Fibroblast of lung (primary cell): ENCODE data around the gene FBN3. TPM values are rescaled to one million over a fixed set of nuclear protein-coding genes. Genes with fewer than 3 reads are reported as not detected.

Source experiments
- DNase-seq, 2 donors: peaks; one replicate each; pipeline versions ENCODE4 v3.0.0 to v3.0.0-alpha.2; 2010; ENCODE audit warnings: low read depth in 2 of 2
- H2AFZ ChIP-seq: 2 replicates; pipeline ENCODE4 v1.5.1; 2012; ENCODE audit warnings: low read length, control low read depth, inconsistent platforms
- H3K27ac ChIP-seq: 2 replicates; pipeline ENCODE4 v1.5.1; 2011; ENCODE audit warnings: low read length, control low read depth; ENCODE audit not compliant: insufficient read depth
- H3K27me3 ChIP-seq: 2 replicates; pipeline ENCODE4 v1.5.1; 2011; ENCODE audit warnings: mild to moderate bottlenecking, low read length; ENCODE audit not compliant: control insufficient read depth, insufficient read depth
- H3K36me3 ChIP-seq: 2 replicates; pipeline ENCODE4 v1.5.1; 2011; ENCODE audit warnings: low read length; ENCODE audit not compliant: control insufficient read depth, insufficient read depth
- H3K4me1 ChIP-seq: 2 replicates; pipeline ENCODE4 v1.5.1; 2011; ENCODE audit warnings: low read length; ENCODE audit not compliant: control insufficient read depth, insufficient read depth; ENCODE audit errors: extremely low read depth
- H3K4me2 ChIP-seq: 2 replicates; pipeline ENCODE4 v1.5.1; 2011; ENCODE audit warnings: low read length, control low read depth; ENCODE audit not compliant: insufficient read depth; ENCODE audit errors: extremely low read depth
- H3K4me3 ChIP-seq, 4 experiments: fragments of 200-600 bp in 1 of 4; sonication (generic) in 1 of 4; replicated peaks in 1 of 4; 2 replicates each; pipeline ENCODE4 v1.5.1; 2011 to 2016; ENCODE audit warnings: low read length in 4 of 4, low read depth in 3 of 4, mild to moderate bottlenecking in 3 of 4, control low read depth in 2 of 4, inconsistent platforms in 1 of 4, mixed read lengths in 1 of 4; ENCODE audit not compliant: insufficient read depth in 1 of 4; ENCODE audit errors: control extremely low read depth in 1 of 4
- H3K79me2 ChIP-seq: 2 replicates; pipeline ENCODE4 v1.5.1; 2012; ENCODE audit warnings: mild to moderate bottlenecking, low read length, inconsistent platforms; ENCODE audit not compliant: control insufficient read depth, insufficient read depth
- H3K9ac ChIP-seq: 2 replicates; pipeline ENCODE4 v1.5.1; 2011; ENCODE audit warnings: mild to moderate bottlenecking, low read length, control low read depth; ENCODE audit not compliant: insufficient read depth
- H3K9me3 ChIP-seq: 2 replicates; pipeline ENCODE4 v1.5.1; 2012; ENCODE audit warnings: low read depth, low read length; ENCODE audit not compliant: control insufficient read depth, insufficient read depth
- H4K20me1 ChIP-seq: 2 replicates; pipeline ENCODE4 v1.5.1; 2011; ENCODE audit warnings: low read length; ENCODE audit not compliant: control insufficient read depth, insufficient read depth; ENCODE audit errors: extremely low read depth
- CTCF ChIP-seq, 2 donors: IDR thresholded peaks in 1 of 2; conservative IDR thresholded peaks in 1 of 2; 1 replicate in 1 of 2; 2 replicates in 1 of 2; pipeline ENCODE4 v1.5.1; 2011 to 2012; ENCODE audit warnings: low read length in 2 of 2, control low read depth in 1 of 2, inconsistent platforms in 1 of 2, low read depth in 1 of 2, mild to moderate bottlenecking in 1 of 2
- EZH2 ChIP-seq: IDR thresholded peaks from 2 replicates; pipeline ENCODE4 v1.5.1; 2012; ENCODE audit warnings: low read length, control low read depth, mild to moderate bottlenecking; ENCODE audit errors: missing control alignments
- polyA plus RNA-seq, 2 donors: library from polyadenylated mRNA; depleted of rRNA in 1 of 2; stranded (reverse) in 1 of 2; unstranded in 1 of 2; fragments of >200 nt; gene quantifications; 2 replicates each; pipeline ENCODE4 v1.2.1, GENCODE V29; 2011 to 2012; ENCODE audit warnings: missing spikeins in 1 of 2
- total RNA-seq: library from RNA; depleted of rRNA; stranded (reverse); fragments of >200 nt; gene quantifications from 2 replicates; pipeline ENCODE4 v1.2.1, GENCODE V29; 2014

Gene FBN3
- total and polyA plus RNA-seq, 2 donors (not counting 1 experiment from before 2014, with no cell fraction given): under 0.01 TPM; not detected in 1

GRCh38 chr19:8056533-8056932, 92.9 kb downstream of the FBN3 start:
- Histone ChIP-seq H3K27ac (no peak overlapping the region), H3K9ac (no peak overlapping the region), H3K79me2 (no peaks in the 10 kb centered on the region), H3K4me1 (no peaks in the 10 kb centered on the region), H3K9me3 (no peaks in the 10 kb centered on the region), H4K20me1 (no peaks in the 10 kb centered on the region), H3K27me3 (no peaks in the 10 kb centered on the region), H3K4me2 (no peak overlapping the region), H3K4me3 (no peak overlapping the region), H3K36me3 (no peaks in the 10 kb centered on the region), H2AFZ (no peak overlapping the region)
- TF ChIP-seq EZH2 (no peak), CTCF (conservative IDR thresholded peaks at IDR 0.05 in 1 of 2, IDR thresholded peaks at IDR 0.05 in 1 of 2; ENCODE audit: low read depth in 1 of 2, low read length in 2 of 2) (no peak)
- no peak for DNase-seq

- Histone ChIP-seq H2AFZ (no peak overlapping the region), H4K20me1 (no peaks in the 10 kb centered on the region), H3K9me3 (no peaks in the 10 kb centered on the region), H3K27me3 (no peaks in the 10 kb centered on the region), H3K9ac (no peak overlapping the region), H3K36me3 (no peaks in the 10 kb centered on the region), H3K27ac (no peak overlapping the region), H3K4me3 (no peak overlapping the region), H3K4me2 (no peak overlapping the region), H3K79me2 (no peaks in the 10 kb centered on the region), H3K4me1 (no peaks in the 10 kb centered on the region)
- TF ChIP-seq EZH2 (no peak), CTCF (conservative IDR thresholded peaks at IDR 0.05 in 1 of 2, IDR thresholded peaks at IDR 0.05 in 1 of 2; ENCODE audit: low read depth in 1 of 2, low read length in 2 of 2) (no peak)
- DNase-seq: no peak
These were observed 95.2 kb downstream of the FBN3 start for GRCh38 chr19:8054169-8054568.

- no peak for DNase-seq
- H2AFZ ChIP-seq: no peak within 1 kb of the TSS
- H3K9me3 ChIP-seq: no peaks in the 10 kb centered on the region
- TF ChIP-seq CTCF (conservative IDR thresholded peaks at IDR 0.05 in 1 of 2, IDR thresholded peaks at IDR 0.05 in 1 of 2; ENCODE audit: low read depth in 1 of 2, low read length in 2 of 2): no peak
- TF ChIP-seq EZH2: no peak
- H3K79me2 ChIP-seq: no peaks in the 10 kb centered on the region
- no peaks in the 10 kb centered on the region for H3K36me3 ChIP-seq
- no peaks in the 10 kb centered on the region for H3K27me3 ChIP-seq
- no peak within 1 kb of the TSS for H3K27ac ChIP-seq
- no peak within 1 kb of the TSS for H3K9ac ChIP-seq
- no peak within 1 kb of the TSS for H3K4me2 ChIP-seq
- no peaks in the 10 kb centered on the region for H3K4me1 ChIP-seq
- H4K20me1 ChIP-seq: no peaks in the 10 kb centered on the region
- H3K4me3 ChIP-seq: no peak within 1 kb of the TSS
These were observed 96.9 kb downstream of the FBN3 start, which contains the start of gene CCL25 for GRCh38 chr19:8052464-8052859. Gene CCL25 (plus strand): TSS chr19:8052760. CDS start chr19:8053050, 290 bp downstream.
